HG03439 (cell line): ENCODE data around the gene RIPK4.
"Not testable (repeated sequence)": the region's sequence is repeated elsewhere in the genome, so short reads cannot be mapped to it uniquely, and the experiment has no call there.

Experiments
- ATAC-seq: cut with Tn5 transposase; IDR thresholded peaks from one replicate; pipeline ENCODE4 v1.9.1; 2021; ENCODE audit warnings: mild to moderate bottlenecking, moderate library complexity; ENCODE audit not compliant: unreplicated experiment

Gene RIPK4

DNA sequence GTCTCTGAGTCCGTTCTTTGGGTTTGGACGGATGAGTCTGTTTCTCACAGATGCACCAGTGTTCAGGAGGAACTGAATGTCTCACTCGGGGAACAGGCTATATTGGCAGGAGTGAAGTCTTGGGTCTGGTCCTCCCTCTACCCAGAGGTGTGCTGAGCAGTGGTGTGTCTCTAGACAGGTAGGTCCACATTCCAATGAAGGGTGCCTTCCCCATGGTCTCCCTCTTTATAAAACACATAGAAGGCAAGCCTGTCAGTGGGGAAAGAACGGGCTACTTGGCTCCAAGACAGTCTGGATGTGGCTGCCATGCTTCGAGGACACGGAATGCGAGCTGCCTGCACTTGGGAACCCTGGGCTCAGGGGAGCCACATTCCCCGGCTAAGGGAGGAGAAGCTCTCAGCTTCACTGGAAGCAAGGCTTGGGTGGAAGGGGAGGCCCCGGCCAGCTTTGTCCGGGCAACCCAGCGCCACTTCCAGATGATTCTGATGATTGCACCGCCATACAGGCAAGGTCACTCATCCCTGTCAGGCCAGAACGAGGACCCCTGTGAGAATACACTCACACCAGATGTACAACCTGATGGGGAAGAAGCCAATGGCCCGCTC lies 29.7 kb upstream of the RIPK4 start:
- ATAC-seq: no peak

GRCh38 chr21:41795726-41796125 lies 28.9 kb upstream of the RIPK4 start:
- ATAC-seq: no peak

DNA sequence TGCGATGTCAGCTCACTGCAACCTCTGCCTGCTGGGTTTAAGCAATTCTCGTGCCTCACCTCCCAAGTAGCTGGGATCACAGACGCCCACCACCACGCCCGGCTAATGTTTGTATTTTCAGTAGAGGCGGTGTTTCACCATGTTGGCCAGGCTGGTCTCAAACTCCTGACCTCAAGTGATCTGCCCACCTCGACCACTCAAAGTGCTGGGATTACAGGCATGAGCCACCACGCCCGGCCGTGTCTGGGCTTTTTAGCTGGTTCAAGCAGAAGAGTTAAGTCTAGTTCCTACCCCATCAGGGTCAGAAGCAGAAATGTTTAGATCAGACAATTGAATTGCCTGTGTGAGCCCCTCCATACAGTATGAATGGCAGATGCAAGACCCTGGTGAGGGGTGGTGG lies 27.7 kb upstream of the RIPK4 start:
- no peak for ATAC-seq

- no peak for ATAC-seq
These were observed 25.9 kb upstream of the RIPK4 start for GRCh38 chr21:41792711-41793110.

DNA sequence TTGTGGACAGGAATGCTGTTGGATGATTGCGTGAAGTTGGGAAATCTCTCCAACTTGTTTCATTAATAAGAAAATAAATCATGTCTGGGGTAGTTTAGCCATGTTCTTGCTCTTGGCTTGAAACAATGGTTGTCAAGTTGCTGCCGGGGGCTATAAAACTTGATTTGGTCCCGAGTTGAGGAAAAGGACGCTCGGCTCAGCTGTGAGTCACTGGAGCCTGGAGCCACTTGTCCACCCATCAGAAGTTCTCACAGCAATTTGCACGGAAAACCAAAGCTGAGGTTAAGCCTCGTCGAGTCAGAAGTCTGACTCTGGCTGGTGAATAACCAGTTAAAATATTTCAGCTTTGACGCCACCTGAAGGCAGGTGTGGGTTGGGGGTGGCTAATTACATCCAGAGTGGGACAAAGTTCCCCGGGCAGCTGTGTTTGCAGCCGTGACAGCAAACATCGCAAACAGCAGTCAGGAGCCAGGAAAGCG lies 19.7 kb upstream of the RIPK4 start:
- ATAC-seq: no peak

GRCh38 chr21:41785262-41785661 lies 18.4 kb upstream of the RIPK4 start:
- ATAC-seq: not testable (repeated sequence)

- ATAC-seq: no peak
These were observed 17.7 kb upstream of the RIPK4 start for GRCh38 chr21:41784456-41785102.

DNA sequence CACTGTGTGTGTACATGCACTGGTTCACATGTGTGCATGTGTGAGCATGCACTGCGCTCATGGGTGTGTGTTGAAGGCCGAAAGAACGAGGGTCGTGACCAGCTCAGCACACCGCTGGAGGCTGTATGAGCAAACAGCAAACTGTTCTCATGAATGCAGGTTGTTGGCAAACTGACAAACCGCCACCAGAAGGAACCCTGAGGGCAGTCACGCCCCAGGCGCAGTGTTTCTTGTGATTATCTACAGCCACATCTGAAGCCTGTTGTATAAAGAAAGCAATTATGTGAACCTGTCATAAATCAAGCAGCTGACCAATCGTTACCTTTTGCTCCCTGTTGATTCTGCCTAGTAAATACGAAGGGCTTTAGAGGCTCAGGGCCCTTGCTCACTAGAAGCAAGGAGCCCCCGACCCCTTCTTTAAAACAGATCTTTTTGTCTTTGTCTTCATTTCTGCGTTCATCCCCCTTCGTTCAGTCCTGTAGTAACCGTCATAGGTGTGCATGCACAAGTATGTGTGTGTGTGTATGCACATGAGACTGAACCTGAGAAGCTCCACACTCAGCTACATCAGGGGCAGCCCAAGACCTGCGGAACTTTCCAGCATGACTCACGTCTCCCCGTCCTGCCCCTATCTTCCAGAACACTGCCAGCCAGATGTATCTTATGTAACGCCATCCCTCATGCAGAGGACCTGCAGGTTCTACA lies 16.8 kb upstream of the RIPK4 start:
- no peak for ATAC-seq

GRCh38 chr21:41781050-41781410 lies 14.2 kb upstream of the RIPK4 start:
- ATAC-seq: no peak

- no peak for ATAC-seq
These were observed 13.6 kb upstream of the RIPK4 start for GRCh38 chr21:41780337-41781049.

DNA sequence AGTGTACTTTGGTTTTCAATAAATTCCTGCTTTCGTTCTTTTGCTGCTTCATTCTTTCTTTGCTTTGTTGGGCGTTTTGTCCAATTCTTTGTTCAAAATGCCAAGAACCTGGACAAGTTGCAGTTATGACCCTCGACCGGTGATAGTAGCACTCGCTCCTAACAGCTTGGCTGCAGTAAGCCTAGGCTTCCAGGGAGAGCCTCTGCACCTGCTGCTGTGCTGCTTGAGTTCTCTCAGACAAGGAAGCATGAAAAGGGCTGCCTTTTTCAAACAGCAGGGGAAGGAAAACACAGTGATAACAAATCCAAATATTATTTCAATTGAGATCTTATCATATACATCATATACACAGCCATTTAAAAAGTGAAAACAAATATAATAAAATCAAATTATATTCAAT lies 12.8 kb upstream of the RIPK4 start:
- ATAC-seq: no peak

DNA sequence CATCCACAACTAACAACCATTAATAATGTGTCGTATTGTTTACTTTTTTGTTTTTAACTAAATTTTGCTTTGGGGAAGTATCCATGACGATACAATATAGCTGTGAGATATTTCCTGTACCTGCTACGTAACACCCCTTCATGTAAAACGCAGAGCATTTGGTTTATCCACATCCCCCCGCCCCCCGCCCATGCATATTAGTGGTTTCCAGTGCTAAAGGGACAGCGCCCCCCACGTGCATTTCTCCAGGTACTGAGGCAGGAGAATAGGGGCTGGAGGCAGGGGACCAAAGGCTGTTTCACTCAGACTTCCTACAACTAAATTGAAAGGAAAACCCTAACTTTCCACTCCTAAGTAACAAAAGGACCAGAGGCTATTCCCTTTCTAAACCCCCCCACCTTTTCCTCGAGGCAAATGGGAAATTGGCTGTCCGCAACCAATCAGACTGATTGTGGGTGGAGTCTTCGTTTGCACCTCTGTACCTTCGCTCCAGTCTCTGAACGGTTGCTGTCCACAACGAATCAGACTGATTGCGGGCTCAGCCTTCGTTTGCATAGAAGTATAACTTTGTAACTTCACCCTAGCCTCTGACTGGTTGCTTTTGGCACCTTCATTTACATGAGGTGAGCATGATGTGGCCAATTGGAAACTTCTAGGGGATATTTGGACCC lies 12.2 kb upstream of the RIPK4 start:
- no peak for ATAC-seq

GRCh38 chr21:41777951-41778815 lies 11.3 kb upstream of the RIPK4 start:
- ATAC-seq: no peak

DNA sequence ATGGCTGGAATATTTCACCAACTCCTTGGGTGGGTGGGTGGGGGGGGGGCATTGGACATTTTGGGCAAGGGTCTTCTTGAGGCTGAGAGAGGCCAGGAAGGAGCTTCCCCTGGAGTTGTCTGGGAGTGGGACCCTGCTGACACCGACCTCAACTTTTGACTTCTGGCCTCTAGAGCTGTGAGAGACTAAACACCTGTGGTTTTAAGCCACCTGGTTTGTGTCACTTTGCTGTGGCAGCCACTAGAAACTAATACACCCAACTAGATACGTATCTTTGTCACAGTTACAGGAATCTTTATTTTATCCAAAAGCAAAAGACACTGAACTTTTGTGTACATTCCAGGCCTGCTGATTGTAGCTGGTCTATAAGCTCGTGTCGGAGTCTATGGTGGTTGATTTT lies 9.9 kb upstream of the RIPK4 start:
- ATAC-seq: no peak

GRCh38 chr21:41775149-41775472 lies 8.3 kb upstream of the RIPK4 start:
- ATAC-seq: no peak

DNA sequence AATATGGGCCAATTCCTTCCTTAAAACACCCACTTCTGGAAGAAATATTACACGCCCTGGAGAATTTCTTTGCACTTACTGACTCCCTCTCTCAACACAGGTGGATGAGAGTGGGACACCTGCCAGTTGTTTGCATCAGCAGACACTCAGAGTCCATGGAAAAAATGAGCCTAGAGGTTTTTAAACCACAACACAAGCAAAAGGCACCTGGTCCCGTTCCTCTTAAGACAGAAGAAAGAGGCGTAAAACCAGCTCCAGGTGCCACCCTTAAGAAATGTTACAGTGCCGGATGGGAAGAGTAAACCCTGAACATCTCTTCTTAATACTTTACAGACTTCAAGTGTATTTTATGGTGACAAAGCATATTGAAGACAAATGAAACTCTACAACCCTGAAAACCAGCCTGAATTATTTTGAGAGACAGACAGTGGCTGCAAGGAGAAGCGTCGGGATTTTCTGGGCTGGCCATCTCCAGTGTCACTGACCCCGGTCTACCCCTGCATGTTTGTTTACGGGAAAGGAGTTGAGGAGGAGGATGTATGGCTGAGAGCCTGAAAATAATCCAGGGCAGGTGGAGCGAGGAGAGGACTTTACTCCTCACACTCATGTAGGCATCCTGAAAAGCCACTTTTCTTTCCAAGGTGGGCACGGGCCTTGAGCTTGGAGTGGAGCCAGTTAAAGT lies 7.8 kb upstream of the RIPK4 start:
- ATAC-seq: no peak

DNA sequence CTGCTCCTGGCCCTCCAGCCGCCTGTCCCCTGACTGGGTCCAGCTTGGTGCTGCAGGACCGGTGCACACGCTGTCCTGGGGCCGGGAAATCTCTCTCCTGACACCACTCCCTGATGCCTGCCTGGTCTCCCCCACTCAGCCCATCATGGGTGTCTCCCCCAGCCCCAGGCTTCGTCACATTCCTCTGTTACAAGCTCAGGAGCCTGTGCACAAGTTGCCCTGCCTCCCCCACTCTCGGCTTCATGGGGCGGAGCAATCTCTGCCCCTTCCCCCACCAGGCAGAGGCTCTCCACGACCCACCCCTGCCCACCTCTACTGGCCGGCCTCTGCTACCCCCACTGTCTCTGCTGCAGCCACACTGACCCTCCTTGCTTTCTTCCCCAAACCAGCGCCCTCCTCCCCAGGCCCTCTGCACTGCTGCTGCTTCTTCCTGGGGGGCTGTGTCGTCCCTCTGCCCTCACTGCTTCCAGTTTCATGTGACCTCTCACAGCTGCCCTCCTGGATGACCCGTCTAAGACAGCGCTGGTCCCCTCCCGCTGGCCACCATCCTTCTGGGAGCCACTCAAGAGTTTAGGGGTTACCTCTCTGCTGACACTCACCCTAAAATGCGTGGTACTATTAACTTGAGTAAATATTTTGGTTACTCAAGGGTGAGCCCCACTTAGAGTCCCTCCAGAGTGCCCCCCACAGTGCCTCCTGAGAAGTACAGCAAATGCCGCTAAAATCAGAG lies 5.7 kb upstream of the RIPK4 start:
- no peak for ATAC-seq

DNA sequence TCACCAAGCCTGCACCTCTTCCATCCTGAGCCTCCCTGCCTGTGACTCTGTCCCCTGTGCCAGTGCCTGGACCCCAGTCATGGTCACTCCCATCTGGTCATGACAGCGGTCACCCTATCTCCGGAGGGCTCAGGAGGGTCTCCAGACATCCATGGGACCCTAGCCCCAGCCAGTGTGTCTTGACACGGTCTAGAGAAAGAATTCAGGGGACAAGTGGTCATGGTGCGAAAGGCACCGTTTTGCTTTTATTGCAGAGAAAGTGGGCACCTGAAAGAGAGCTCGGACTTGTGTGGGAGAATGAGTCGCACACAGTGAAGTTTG lies 4.7 kb upstream of the RIPK4 start:
- no peak for ATAC-seq

DNA sequence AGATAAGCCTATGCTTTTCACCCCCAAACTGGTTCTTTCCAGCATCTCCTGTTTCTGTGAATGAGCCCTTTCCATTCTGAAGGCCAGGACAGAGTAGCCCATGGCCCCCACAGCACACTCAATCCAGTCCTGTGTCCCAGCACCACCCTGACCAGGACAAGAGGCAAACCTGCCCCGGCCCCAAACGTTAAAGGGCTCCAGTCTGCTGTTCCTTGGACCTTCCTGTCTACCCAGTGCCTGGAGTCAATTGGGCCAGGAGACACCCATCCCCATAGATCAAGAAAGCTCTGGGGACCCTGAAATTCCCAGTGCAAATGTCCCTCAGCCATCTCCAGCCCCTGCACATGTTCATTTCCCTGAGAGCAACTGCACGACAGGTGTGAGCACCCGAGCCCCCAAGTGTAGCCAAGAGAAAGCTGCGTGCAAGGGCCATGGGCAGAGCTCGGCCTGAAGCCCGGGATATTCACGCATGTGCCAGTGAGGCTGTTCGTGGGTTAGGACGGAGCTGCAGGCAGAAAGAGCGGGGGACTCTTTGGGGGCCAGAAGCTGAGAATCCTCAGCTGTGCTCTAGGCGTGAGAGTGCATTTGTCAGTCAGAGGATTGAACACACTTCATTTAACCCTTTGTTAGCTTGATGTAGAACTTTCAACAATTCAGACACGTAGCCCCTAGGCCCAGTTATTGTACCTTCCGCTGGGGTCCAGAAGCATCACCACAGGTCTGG lies 4.2 kb upstream of the RIPK4 start:
- no peak for ATAC-seq
